Measurements from ENCODE around the gene ACOX2.

- TF ChIP-seq CTCF (IDR thresholded peaks at IDR 0.05) = no peak
- no peak for TF ChIP-seq EZH2 (IDR thresholded peaks at IDR 0.05)
These were observed 7.6 kb upstream of the ACOX2 start for GRCh38 chr3:58544541-58544940.
